Bronchial epithelial cell (primary cell): ENCODE results near the gene TULP4. TPM values are rescaled to one million over a fixed set of nuclear protein-coding genes. Genes with fewer than 3 reads are reported as not detected.

Experiments
- DNase-seq: peaks from one replicate; pipeline ENCODE4 v3.0.0-alpha.2; 2010; ENCODE audit warnings: low read depth
- FAIRE-seq: peaks from 2 replicates; lab custom pipeline; 2011; peaks lifted over from hg19 to GRCh38; lab: Jason Lieb, UNC
- H3K27me3 ChIP-seq: 2 replicates; pipeline ENCODE4 v1.5.1; 2011; ENCODE audit warnings: low read length; ENCODE audit not compliant: control insufficient read depth, insufficient read depth
- H3K36me3 ChIP-seq: 2 replicates; pipeline ENCODE4 v1.5.1; 2011; ENCODE audit warnings: low read length; ENCODE audit not compliant: control insufficient read depth, insufficient read depth
- H3K4me3 ChIP-seq: 2 replicates; pipeline ENCODE4 v1.5.1; 2011; ENCODE audit warnings: mild to moderate bottlenecking, low read depth, low read length, control low read depth
- CTCF ChIP-seq: IDR thresholded peaks from 2 replicates; pipeline ENCODE4 v1.5.1; 2011; ENCODE audit warnings: mild to moderate bottlenecking, moderate library complexity, low read length, control low read depth, inconsistent platforms; ENCODE audit not compliant: insufficient read depth, severe bottlenecking
- total RNA-seq: library from RNA; depleted of rRNA; stranded (reverse); fragments of >200 nt; gene quantifications from 2 replicates; pipeline ENCODE4 v1.2.1, GENCODE V29; 2014

TULP4 gene
- total RNA-seq, 1 donor from 2014 or later: 127 TPM

DNA sequence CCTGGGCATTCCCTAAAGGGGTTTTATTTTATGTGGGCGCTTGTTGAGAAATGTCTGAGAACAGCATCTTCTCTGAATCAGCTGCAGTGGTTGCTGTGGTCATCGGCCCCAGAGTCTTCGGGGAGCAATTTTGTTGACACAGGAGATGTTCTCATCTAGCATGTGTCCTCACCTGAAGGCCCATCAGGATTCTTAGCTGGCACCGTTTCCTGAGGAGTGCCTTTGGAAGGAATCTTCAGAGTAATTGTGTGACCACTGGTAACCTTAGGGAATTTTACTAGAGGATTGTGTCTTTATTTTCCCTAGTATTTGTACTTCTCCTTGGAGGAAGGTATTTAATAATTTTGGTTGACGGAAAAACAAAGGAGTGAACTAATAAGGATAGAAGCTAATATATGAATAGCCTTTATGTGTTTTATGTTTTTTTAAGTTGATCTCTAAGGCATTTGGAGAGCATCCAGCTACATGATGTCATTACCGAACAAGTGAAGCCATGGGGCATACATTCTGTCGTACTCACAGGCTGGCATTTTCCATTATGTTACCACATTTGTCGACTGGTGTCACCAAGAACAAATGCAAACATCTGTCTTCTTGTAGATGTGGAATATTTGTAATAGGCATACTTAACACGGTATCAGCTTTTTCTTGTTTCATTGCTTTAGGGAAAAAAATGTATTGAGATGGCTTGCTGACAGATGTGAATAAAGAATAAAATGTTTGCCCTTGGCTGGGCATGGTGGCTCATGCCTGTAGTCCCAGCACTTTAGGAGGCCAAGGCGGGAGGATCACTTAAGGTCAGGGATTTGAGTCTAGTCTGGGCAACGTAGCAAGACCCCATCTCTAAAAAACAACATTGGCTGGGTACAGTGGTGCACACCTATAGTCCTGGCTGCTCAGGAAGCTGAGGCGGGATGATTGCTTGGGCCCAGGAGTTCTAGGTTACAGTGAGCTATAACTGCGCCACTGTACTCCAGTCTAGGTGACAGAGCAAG, 41.9 kb downstream of the TULP4 start:
- Histone ChIP-seq H3K36me3 (no peaks in the 10 kb centered on the region), H3K4me3 (no peak overlapping the region), H3K27me3 (no peaks in the 10 kb centered on the region)
- FAIRE-seq (no peak), DNase-seq (peak; percentile 65)
- TF ChIP-seq CTCF: no peak

- TF ChIP-seq CTCF: no peak
- FAIRE-seq (no peak), DNase-seq (peak; percentile 25)
- Histone ChIP-seq H3K4me3 (no peak overlapping the region), H3K27me3 (no peaks in the 10 kb centered on the region), H3K36me3 (no peaks in the 10 kb centered on the region)
Measured at GRCh38 chr6:158356586-158357546, 44.6 kb downstream of the TULP4 start.

DNA sequence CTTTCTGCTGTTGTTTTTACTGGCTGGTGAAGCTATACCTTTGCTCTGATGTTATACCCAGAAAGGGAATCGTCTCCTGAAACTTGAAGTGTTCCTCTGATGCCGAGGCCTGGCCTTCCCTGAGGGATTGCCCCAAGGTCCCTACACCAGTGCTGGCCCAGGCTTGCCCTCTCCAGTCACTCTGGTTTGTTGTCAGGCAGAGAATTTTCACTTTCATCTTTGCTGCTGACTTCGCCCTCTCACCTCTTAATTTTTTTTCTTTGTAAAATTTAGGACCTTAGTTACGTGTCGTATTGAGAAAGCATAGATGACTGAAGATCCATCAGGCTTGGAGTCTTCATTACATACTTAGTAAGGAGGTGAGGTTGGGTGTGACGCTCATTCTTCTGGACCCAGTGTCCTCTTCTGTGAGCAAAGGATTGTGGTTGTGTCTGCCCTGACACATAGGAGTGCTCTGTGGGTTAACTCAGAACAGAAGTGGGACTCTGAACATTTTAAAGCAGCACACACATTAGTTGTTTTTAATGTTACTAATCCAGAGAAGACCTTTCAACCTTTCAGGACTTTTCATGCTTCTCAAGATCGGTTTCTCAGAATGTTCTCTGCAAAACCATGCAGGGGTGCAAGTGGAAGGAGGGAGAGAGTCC, 45.4 kb downstream of the TULP4 start:
- Histone ChIP-seq H3K36me3 (no peaks in the 10 kb centered on the region), H3K4me3 (no peak overlapping the region), H3K27me3 (no peaks in the 10 kb centered on the region)
- no peak for FAIRE-seq
- peak; percentile 28 for DNase-seq
- no peak for TF ChIP-seq CTCF

- DNase-seq: no peak
- TF ChIP-seq CTCF: no peak
- Histone ChIP-seq H3K4me3 (no peak overlapping the region), H3K36me3 (no peaks in the 10 kb centered on the region), H3K27me3 (no peaks in the 10 kb centered on the region)
- FAIRE-seq: no peak
Measured at GRCh38 chr6:158358450-158359077, 46.3 kb downstream of the TULP4 start.

DNA sequence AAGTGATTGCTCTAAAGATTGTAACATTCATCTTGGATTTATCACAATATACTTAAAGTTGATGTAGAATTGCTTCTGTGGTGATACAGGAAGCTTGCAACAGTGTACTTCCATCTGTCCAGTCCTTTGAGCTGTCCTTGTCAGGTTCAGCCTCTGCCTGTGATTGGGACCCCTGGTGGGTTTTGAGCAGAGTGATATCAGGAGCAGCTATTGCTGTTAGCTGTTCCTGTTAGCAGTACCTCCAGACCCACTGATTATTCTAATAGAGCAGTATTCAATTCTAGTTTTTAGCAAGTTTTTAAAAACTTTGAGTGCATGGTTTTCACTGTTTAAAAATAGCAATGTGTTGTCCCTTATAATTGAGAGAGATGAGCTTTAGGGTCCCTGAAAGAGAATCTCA, 48.8 kb downstream of the TULP4 start:
- H3K4me3 ChIP-seq: no peak overlapping the region
- H3K36me3 ChIP-seq: no peaks in the 10 kb centered on the region
- no peak for TF ChIP-seq CTCF
- DNase-seq: no peak
- FAIRE-seq: no peak
- H3K27me3 ChIP-seq: no peaks in the 10 kb centered on the region
